NK-92 treated with Interleukin-12 subunit alpha and Interleukin-12 subunit beta, amount 100 ng/mL, for 24 hours (cell line): Measurements from ENCODE around the gene TBCA.
"Not testable (repeated sequence)": the region's sequence is repeated elsewhere in the genome, so short reads cannot be mapped to it uniquely, and the experiment has no call there.

ENCODE experiments used
- DNase-seq: peaks from one replicate; lab custom pipeline; 2025; lab: John Stamatoyannopoulos, UW

TBCA gene

GRCh38 chr5:77709340-77709739, 66.8 kb downstream of the TBCA start:
- DNase-seq, result no peak

GRCh38 chr5:77707791-77708190, 68.3 kb downstream of the TBCA start:
- no peak for DNase-seq

- not testable (repeated sequence) for DNase-seq
Observed at GRCh38 chr5:77699569-77699968, 76.6 kb downstream of the TBCA start.

- DNase-seq, result no peak
Observed at GRCh38 chr5:77698920-77699319, 77.2 kb downstream of the TBCA start.

- no peak for DNase-seq
Observed at GRCh38 chr5:77697692-77698091, 78.4 kb downstream of the TBCA start.

- DNase-seq, result no peak
Observed at GRCh38 chr5:77696120-77696519, 80.0 kb downstream of the TBCA start.

GRCh38 chr5:77693913-77694312, 82.2 kb downstream of the TBCA start:
- DNase-seq, result no peak

- no peak for DNase-seq
Observed at GRCh38 chr5:77683171-77683732, 92.9 kb downstream of the TBCA start.

- no peak for DNase-seq
Observed at GRCh38 chr5:77670526-77670925, 105.6 kb downstream of the TBCA start.

- no peak for DNase-seq
Observed at GRCh38 chr5:77669677-77670076, 106.5 kb downstream of the TBCA start.

GRCh38 chr5:77663090-77663863, 112.9 kb downstream of the TBCA start:
- DNase-seq, result no peak

- DNase-seq, result no peak
Observed at GRCh38 chr5:77662635-77663034, 113.5 kb downstream of the TBCA start.

GRCh38 chr5:77658662-77659061, 117.5 kb downstream of the TBCA start:
- no peak for DNase-seq

GRCh38 chr5:77651343-77651742, 124.8 kb downstream of the TBCA start:
- no peak for DNase-seq

- DNase-seq, result no peak
Observed at GRCh38 chr5:77650686-77651085, 125.5 kb downstream of the TBCA start.

GRCh38 chr5:77649776-77650175, 126.4 kb downstream of the TBCA start:
- DNase-seq, result no peak

GRCh38 chr5:77645995-77646639, 130.0 kb downstream of the TBCA start:
- DNase-seq, result no peak

GRCh38 chr5:77645158-77645994, 130.8 kb downstream of the TBCA start:
- DNase-seq, result no peak

GRCh38 chr5:77644371-77645157, 131.6 kb downstream of the TBCA start:
- DNase-seq, result no peak

GRCh38 chr5:77643654-77644370, 132.3 kb downstream of the TBCA start:
- no peak for DNase-seq
